ENCODE results near the gene CFD.
A peak's percentile ranks its signal among the peaks of the same experiment; 100 is the strongest.
"Not testable (repeated sequence)": the region's sequence is repeated elsewhere in the genome, so short reads cannot be mapped to it uniquely, and the experiment has no call there.

Gene CFD

DNA sequence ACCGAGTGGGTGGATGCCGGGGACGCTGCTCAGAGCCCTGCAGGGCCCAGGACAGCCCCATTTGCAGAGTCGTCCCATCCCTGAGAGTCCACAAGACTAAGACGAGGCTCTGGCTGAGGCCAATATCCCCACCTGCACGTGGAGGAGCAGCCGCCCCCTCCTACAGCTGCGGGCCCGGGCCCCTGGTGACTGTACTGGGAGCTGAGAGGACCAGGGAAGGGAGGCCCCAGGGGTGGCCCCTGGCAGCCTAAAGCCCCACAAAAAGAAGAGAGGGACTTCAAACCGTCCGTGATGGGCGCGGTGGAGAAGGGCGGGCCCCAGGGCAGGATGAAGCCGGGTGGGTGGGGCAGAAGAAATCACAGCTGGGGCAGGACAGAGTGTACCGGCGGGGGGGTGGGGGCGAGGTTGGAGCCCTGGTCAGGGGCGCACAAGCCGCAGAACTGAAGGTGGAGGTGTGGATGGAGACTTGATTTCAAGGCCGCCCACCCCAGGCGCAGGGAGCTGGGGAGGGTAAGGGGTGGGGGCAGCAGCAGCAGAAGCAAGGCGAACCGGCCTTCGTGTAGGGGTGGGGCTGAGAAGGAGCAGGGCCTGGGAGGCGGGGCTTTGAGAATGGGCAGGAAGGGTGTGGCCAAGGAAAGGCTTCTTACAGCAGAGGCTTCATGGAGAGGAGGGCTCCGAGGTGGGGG, 12.9 kb downstream of the CFD start:
- DNase-seq = peak; percentile 88 to 91

DNA sequence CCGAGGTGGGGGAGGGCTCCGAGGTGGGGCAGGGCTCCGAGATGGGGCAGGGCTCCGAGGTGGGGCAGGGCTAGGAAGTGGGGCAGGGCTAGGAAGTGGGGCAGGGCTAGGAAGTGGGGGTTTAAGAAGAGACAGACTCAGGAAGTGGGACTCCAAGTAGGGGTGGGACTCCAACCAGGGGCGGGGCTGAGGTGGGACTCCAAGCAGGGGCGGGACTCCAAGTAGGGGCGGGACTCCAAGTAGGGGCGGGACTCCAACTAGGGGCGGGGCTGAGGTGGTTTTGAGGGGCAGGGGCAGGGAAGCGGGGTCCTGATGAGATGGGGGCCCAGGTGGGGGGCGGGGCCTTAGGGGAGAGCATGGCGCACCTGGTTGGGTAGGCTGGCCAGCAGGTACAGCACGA, 13.6 kb downstream of the CFD start:
- DNase-seq = peak; percentile 88 to 90

DNA sequence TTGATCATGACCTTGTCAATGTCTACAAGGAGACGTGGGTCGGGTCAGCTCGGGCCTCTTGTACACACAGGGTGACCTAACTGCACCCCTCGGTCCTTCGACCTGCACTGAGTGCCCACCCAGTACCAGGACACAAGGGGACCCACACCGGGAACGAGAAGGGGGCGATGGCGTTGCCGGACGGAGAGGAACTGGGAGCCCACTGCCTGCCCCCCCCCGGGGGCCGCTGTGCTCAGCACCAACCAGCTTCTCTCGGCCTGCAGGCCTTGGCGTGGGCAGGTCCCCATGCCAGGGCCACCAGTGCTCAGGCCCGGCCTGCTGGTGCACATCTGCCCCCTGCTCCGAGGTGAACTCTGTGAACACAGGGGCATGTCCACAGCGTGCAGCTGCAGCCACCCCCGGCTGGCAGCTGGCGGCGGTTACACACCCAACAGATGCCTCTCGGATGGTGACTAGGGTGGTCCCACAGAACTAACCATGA, 14.1 kb downstream of the CFD start:
- no peak for DNase-seq

DNA sequence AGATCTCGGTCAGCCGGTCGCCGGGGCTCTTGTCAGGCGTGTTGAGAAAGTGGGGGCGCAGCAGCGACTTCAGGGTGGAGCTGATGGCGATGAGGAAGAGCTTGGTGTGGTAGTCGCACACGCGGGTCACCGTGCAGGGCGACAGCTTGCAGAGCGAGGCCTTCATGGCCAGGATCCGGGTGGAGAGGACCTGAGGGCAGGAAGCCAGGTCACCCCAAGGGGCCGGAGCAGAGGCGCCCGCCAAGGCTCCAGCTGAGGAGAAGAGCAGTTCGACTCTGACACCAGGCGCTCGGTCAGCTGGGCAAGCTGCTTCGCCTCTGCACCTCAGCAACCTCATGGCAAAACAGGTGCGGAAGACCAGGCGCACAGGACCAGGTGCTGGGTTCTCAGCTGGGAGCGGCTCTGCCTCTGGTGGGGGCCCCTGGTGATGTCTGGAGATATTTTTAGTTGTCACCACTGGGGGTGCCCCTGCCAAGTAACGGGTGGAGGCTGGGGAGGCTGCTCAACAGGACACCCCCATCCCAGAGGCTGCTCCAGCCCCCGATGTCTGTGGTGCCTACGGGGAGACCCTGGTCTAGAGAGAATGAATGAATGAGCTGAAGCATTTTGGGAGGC, 15.9 kb downstream of the CFD start:
- no peak for DNase-seq

DNA sequence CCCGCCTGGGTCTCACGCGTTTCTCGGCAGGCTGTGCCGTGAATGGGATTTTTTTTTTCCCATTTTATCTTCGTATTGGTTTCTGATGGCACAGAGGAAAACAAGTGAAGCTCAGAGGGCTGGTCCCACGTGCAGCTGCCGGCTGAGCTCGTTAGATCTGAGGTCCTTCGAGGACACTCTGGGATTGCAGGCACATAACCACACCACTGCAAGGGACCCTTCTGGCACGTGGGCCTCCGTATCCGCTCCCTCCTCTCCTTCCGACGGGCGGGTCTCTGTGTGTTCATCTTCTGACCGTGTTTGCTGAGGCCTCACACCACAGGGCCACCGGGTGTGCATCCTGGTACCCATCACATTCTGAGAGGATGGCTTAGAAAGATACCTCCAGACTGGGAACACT, 16.6 kb downstream of the CFD start:
- no peak for DNase-seq

DNA sequence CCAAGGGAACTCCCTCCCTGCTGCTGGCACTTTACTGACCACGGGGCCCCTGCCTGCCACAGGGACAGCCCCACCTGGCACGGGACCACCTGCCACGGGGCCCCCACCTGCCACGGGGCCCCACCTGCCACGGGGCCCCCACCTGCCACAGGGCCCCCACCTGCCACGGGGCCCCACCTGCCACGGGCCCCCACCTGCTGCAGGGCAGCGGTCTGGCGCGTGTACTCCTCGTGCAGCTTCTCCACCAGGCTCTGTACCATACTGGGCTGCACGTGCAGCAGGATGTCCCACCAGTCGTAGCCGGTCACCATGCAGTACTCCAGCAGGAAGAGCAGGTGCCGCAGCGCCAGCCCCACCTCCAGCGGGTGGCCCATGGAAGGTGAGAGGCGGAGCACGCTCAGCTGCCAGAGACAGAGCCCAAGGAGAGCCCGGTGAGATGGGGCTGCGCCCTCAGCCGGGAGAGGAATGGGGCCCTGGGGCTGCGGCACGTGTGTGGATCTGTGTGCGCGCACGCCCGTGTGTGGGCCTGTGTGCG, 17.4 kb downstream of the CFD start:
- no peak for DNase-seq

DNA sequence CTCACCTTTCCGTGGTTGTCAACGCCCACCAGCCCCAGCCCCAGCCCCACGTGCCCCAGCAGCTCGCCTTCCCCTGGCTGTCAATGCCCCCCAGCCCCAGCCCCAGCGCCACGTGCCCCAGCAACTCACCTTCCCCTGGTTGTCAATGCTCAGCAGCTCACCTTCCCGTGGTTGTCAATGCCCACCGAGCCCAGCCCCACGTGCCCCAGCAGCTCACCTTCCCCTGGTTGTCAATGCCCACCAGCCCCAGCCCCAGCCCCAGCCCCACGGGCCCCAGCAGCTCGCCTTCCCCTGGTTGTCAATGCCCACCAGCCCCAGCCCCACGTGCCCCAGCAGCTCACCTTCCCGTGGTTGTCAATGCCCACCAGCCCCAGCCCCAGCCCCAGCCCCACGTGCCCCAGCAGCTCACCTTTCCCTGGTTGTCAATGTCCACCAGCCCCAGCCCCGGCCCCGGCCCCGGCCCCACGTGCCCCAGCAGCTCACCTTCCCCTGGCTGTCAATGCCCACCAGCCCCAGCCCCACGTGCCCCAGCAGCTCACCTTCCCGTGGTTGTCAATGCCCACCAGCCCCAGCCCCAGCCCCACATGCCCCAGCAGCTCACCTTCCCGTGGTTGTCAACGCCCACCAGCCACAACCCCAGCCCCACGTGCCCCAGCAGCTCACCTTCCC, 18.7 kb downstream of the CFD start:
- DNase-seq = not testable (repeated sequence)

DNA sequence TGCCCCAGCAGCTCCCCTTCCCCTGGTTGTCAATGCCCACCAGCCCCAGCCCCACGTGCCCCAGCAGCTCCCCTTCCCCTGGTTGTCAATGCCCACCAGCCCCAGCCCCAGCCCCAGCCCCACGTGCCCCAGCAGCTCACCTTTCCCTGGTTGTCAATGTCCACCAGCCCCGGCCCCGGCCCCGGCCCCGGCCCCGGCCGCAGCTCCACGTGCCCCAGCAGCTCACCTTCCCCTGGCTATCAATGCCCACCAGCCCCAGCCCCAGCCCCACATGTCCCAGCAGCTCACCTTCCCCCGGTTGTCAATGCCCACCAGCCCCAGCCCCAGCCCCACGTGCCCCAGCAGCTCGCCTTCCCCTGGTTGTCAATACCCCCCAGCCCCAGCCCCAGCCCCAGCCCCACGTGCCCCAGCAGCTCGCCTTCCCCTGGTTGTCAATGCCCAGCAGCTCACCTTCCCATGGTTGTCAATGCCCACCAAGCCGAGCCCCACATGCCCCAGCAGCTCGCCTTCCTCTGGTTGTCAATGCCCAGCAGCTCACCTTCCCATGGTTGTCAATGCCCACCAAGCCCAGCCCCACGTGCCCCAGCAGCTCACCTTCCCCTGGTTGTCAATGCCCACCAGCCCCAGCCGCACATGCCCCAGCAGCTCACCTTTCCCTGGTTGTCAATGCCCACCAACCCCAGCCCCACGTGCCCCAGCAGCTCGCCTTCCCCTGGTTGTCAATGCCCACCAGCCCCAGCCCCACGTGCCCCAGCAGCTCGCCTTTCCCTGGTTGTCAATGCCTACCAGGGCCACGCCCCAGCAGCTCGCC, 19.5 kb downstream of the CFD start:
- DNase-seq = not testable (repeated sequence)

DNA sequence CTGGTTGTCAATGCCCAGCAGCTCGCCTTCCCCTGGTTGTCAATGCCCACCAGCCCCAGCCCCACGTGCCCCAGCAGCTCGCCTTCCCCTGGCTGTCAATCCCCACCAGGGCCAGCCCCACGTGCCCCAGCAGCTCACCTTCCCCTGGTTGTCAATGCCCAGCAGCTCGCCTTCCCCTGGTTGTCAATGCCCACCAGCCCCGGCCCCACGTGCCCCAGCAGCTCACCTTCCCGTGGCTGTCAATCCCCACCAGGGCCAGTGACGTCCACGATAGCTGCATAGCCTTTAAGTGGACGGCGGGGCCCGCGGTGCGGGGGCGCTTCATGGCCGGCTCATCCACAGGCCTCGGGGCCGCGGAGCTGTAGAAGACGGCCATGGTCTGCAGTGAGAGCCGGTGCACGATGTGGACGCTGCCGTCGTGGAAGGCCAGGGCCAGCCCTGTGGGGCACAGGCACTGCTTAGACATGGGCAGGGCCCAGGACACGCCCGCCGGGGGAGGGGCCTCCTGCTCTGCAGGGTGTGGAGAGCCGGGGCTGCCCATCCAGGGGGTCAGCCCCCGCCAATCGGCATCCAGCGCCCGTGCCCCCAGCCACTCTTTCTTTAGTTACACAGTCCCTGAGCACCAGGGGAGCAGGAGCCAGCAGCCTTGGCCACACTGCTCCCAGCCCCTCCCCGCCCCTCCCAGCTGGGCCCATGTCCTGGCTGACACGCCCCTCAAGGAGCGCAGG, 20.4 kb downstream of the CFD start:
- no peak for DNase-seq

DNA sequence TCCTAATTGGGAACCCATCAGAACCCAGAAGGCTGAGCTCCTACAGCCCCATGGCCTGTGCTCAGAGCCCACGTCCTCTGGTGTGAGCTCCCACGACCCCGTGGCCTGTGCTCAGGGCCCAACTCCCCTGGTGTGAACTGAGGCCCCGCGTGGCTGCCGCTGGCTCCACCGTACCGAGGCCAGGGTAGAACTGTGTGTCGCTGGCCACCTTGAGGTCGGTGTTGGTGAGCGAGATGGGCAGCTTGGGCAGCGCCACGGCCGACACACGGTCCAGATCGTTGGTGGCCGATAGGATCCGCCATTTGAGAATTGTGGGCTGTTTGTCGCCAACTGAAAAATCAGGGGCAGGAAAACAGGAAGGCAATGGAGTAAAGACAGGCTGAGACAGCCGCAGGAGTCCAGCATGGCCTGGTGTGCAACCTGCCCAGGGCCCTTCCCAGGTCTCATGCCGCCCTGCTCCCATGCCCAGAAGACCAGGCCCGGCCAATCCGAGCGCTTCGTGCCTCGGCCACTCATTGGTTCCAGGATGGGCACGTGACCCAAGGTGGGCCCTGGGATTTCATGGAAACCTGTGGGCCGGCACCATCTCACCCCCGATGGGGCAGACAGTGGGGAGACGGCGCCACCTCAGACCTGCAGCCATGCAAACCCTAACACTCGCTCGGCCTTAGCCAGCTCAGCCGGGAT, 22.1 kb downstream of the CFD start:
- no peak for DNase-seq

DNA sequence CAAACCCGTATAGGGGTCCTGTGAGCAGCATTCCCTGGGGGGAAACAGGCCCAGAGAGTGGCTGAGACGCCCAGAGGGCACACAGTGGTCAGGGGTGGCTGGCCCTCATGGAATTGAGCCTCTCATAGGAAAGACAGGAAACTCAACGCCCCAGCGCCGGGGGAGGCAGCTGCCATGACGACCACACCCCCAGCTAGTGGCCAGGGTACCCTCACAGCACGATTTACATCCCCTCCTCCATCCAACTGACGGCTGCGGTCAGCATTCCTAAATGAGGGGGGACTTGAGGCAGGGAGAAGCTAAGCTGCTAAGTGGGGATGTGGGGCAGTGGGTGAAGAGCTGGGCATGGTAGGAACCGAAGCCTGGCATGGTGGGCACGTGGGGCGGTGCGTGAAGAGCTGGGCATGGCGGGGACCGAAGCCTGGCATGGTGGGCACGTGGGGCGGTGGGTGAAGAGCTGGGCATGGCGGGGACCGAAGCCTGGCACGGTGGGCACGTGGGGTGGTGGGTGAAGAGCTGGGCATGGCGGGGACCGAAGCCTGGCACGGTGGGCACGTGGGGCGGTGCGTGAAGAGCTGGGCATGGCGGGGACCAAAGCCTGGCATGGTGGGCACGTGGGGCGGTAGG, 23.5 kb downstream of the CFD start:
- DNase-seq = no peak

DNA sequence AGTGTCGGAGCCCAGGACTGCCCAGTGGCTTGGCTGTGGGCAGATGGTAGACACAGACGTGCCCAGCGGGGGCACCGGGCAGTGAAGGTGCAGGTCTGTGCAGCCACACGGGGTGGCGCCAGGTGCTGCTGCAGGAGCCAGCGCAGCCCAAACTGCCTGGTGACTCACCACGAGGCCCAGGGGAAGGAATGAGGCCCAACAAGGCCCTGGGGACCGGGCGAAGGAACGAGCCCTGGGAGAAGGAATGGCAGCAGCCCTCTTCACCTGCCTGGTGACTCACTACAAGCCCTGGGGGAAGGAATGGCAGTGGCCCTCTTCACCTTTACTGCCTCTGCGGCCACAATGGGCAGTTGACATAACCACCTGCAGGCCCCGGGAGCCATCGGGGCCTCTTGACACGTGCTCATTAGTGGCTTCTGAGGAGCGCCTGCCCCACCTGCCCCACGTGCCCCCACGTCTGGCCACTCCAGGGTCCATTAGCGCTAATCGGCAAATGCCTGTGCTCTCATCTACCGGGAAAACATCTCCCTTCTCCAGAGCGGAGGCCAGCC, 24.3 kb downstream of the CFD start:
- no peak for DNase-seq

DNA sequence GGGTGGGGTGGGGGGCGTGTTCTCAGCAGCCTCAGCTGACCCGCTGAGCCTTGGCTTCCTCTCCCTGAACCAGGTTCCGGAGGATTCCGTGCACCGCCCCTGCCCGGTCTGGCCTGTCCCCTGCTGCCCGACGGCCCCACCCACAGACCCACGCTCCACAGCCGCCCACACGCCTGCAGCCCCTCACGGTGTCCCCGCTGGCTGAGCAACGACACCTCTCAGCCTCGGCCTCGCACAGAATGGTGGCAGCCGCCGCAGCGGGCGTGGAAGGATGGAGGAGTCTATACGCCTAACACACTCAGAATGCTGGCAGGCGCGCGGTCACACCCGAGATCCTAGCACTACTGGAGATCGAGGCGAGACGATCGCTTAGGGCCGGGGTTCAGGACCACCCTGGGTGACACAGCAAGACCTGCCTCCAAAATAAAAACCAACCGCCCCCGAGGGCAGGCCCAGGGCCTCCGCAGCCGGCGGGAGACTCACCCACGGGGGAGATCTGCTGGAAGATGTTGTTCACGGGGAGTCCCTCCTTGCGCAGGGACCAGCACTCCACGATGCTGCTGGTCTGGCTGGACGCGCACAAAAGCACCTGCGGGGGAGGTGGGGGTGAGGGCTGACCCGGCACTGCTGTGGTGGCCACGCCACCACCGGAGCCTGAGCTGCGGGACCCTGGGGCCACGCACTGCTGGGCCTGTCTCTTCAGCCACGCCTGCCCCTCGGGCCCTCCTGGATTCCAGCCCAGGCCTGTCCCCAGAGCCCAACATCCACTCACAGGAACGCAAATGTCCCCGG, 25.2 kb downstream of the CFD start:
- DNase-seq = no peak

DNA sequence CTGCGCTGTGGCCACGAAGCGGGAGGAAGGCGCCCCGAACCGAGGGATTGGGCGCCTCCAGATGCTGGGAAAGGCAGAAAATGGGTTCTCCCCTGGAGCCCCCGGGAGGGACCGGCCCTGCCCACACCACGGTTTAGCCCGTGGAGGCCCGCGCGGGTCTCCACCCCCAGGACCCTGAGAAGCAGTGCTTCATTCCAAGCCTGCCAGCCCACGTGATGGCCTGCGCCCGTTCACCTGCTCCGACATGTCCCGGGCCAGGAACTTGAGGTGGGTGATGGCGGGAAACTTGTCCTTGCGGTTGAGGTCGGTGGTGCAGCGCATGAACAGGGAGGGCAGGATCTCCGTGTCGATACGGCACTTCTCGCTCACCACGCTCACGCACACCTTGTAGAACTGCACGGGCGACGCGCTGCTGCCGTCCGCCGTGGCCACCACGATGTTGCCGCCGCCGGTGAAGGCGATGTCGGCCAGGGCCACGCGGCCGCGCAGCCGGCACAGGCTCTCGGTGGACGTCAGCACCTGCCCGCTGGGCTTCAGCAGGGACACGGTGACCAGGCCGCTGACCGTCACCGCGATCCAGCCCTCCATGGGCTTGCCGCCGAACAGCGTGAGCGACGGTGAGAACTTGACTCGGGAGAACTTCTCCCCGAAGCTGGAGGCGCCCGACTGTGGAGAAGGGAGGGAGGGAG, 26.2 kb downstream of the CFD start:
- DNase-seq = no peak

DNA sequence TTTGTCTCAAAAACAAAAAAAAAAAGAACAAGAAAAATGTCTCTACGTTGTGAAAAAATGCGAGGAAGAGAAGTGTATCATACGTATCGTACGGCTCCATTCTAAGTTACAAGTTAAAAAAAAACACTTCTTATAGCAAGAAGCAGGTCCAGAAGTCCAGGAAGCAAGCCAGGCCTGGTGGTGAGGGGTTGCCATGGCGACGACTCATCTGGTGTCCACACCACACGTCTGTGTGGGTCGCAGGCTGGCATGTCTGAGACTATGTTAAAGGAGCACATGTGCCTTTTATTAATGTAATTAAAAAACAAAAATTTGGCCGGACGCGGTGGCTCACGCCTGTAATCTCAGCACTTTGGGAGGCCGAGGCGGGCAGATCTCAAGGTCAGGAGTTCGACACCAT, 27.6 kb downstream of the CFD start:
- no peak for DNase-seq

DNA sequence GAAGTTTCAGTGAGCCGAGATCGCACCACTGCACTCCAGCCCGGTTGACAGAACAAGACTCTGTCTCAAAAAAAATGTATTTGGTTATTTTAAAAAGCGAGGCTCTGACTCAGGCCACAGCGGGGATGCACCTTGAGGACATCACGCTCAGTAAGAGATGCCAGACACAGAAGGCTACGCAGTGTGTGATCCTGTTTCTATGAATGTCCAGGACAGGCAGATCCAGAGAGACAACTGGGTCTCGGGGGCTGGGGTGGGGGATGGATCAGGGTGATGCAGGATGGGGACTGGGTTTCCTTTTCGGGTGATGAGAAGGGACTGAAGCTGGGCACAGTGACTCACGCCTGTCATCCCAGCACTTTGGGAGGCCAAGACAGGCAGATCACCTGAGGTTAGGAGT, 28.1 kb downstream of the CFD start:
- DNase-seq = no peak

DNA sequence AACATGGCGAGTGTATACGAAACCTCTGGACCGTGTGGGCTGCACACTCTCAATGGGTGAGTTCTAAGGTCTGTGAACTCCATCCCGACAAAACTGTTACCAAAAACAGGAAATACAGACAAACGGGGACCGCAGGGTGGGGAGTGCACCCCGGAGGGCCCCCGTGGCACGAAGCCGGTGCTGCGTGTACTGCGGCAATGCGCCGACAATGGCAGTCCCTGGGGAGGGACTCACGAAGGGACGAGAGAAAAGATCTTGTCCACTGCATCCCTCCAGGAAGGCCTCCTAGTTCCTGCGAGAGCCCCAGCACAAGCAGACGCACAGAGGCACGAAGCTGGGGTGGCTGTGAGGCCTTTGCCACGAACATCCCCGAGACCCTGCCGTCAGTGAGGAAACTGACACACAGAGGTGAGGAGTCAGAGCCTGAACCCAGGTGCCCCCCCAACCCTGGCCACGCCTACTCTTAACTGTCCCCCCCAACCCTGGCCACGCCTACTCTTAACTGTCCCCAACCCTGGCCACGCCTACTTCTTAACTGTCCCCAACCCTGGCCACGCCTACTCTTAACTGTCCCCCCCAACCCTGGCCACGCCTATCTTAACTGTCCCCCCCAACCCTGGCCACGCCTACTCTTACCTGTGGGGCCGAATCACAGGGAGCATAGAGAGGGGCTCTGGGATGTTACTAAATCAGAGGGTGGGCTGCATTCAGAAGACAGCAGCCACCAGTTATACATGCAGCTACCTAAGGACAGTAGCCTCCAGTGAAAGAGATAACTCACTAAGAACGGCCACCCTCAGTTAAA, 29.3 kb downstream of the CFD start:
- DNase-seq = peak in 1 of 2 donors; percentile 71

DNA sequence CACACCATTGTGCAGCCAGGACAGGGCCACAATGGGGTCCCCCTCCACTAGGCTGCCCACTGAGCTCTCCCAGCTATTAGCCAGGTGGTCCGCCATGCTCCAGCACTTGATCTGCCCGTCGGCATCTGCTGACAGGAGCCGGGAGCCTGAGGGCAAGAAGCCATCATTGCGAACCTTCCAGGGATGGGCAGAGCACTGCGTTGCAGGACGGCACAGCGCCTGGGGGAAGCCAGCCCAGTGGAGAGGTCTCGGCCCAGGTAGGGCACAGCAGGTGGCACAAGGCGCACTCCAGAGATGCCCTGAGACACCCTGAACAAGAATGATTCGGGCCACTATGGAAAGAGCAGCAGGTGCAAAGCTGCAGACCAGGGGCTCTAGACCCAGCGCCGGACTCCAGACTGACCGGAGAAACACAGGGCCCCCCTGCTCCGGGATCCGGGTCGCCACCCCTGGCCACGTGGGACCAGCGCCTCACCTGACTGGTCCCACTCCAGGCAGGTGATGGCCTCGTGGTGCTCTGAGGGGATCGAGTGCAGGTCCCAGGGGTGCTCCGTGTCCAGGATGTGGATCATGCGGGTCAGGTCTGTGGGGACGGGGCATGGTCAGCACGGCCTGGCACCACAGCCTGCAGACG, 30.3 kb downstream of the CFD start:
- no peak for DNase-seq

All from CD4-positive, alpha-beta T cell treated with Interleukin-1 beta for 1 hour (primary cell).